Uterine smooth muscle cell (primary cell): Measurements from ENCODE around the gene HAAO. TPM values are rescaled to one million over a fixed set of nuclear protein-coding genes. Genes with fewer than 3 reads are reported as not detected.

Experiments
- total RNA-seq: library from RNA; depleted of rRNA; stranded (reverse); fragments of >200 nt; gene quantifications from 2 replicates; pipeline ENCODE4 v1.2.3, GENCODE V29; 2014

Gene HAAO
- 0.25 and 0.44 TPM in 2 replicates for total RNA-seq

DNA sequence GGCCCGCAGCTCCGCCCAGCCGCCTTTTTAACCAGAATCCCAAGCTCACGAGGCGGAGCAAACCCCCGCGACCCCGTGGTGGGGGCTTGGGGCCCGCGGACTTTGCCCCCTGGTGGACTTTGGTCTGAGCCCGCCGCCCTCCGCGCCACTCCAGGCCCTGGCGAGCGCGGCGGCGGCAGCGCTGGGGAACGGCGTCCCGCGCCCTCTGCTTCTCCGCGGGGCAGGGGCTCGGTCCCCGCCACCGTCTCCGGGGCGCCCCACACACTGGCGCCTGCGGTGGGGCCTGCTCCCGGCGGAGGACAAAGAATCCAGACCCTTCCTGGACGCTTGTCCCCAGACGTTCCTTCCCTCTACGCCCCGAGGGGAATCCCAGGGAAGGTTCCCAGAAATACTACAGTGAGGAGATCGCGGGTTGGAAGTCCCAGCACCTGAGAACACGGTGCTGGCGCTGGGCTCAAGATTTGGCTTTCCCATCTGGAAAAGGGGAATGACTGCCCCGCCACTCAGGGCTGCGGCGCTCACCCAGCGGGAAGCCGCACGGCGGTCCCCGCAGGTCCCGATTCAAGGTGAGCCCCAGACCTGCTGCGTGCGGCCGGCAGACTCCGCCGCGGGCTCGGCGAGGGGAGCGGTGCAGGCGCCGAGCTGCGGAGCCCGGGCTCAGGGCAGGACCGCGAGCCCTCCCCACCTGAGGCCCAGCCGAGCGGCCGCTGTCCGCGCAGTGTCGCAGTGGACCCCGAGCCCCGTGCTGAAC, at the start of gene HAAO:
Gene HAAO, minus strand, starts transcription at position 1 of the 751 bp plus-strand sequence. CDS start 47 bp downstream, outside the sequence.

DNA sequence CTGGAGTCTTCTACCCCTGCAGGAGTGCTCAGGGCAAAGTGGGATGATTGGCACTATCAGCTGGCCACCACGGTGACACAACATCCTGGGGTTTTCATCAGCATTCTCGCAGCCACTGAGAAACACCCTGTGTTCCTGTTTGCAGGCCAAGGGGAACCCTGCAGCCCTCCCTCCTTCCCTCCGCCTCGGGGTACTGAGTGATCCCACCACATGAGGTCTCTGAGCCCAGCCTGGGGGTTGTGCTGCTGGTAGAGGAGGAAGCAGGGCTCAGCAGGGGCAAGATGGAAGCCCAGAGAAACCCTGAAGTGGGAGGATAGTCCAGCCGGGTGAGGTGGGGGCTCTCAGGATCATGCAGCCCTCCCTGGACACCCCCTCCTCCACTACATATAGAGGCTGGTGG, 28.3 kb downstream of the HAAO start, which contains the start of gene OXER1:
Gene OXER1, minus strand, starts transcription at position 40 of the 400 bp plus-strand sequence. CDS start 73 bp downstream, outside the sequence.

Other genes with a start within 250 kb of the HAAO start
- gene MTA3, start 224.0 kb downstream of the HAAO start, total RNA-seq: 29.7 and 32.5 TPM in 2 replicates
- 0.12 TPM in 1 of 2 replicates, not detected in the other for gene OXER1, start 28.4 kb downstream of the HAAO start, total RNA-seq